HepG2 (cell line): Measurements from ENCODE around the gene LCE3C. TPM values are rescaled to one million over a fixed set of nuclear protein-coding genes. Genes with fewer than 3 reads are reported as not detected.

ENCODE experiments used
- ATAC-seq: fragments of 200-7000 bp; cut with Tn5 transposase; 3 replicates; pipeline ENCODE4 v1.9.1; 2020; ENCODE audit warnings: mild to moderate bottlenecking, moderate library complexity
- BruUV-seq: library from RNA; stranded (reverse); fragments of 400-500 nt; replicated peaks from 2 replicates; lab custom pipeline; 2021; lab: Mats Ljungman, UMichigan
- CTCF ChIA-PET: fragments of 300-600 bp; formaldehyde crosslinking; extraction: SDS; loops from one replicate; lab custom pipeline; 2021; ENCODE audit warnings: low total read pairs, inconsistent platforms, low intra/inter-chr PET ratio; lab: Yijun Ruan, JAX
- POLR2A ChIA-PET: fragments of 350-600 bp; sonication (Branson Sonifier 250); formaldehyde crosslinking; loops from one replicate; lab custom pipeline; 2020; ENCODE audit warnings: antibody characterized with exemption, inconsistent platforms; lab: Yijun Ruan, JAX
- DNase-seq: peaks from one replicate; pipeline ENCODE4 v3.0.0-alpha.2; 2015; ENCODE audit warnings: low spot score
- FAIRE-seq: peaks from 3 replicates; lab custom pipeline; 2011; peaks lifted over from hg19 to GRCh38; lab: Jason Lieb, UNC
- H2AFZ ChIP-seq: one replicate; pipeline ENCODE4 v1.6.1; 2011; ENCODE audit warnings: low read length, inconsistent platforms
- H3K27ac ChIP-seq: fragments of 300-600 bp; 3 replicates; pipeline ENCODE4 v1.8.0; 2011; ENCODE audit warnings: mixed run types, mild to moderate bottlenecking, mixed read lengths, low read length, inconsistent platforms; ENCODE audit not compliant: insufficient read depth; ENCODE audit errors: extremely low read length
- H3K27me3 ChIP-seq, 2 experiments: fragments of 200-600 bp in 1 of 2; 2 replicates in 1 of 2; 3 replicates in 1 of 2; pipeline versions ENCODE4 v1.6.0 to v1.8.0; 2011; ENCODE audit warnings: low read length in 2 of 2, mild to moderate bottlenecking in 2 of 2, moderate library complexity in 2 of 2, inconsistent platforms in 1 of 2; ENCODE audit not compliant: insufficient read depth in 2 of 2, control insufficient read depth in 1 of 2
- H3K36me3 ChIP-seq, 2 experiments: fragments of 200-600 bp in 1 of 2; replicated peaks in 1 of 2; 2 replicates in 1 of 2; 3 replicates in 1 of 2; pipeline versions ENCODE4 v1.5.1 to v1.8.0; 2011; ENCODE audit warnings: low read length in 2 of 2, inconsistent platforms in 1 of 2; ENCODE audit not compliant: insufficient read depth in 2 of 2, control insufficient read depth in 1 of 2
- H3K4me1 ChIP-seq: 2 replicates; pipeline ENCODE4 v1.5.1; 2012; ENCODE audit warnings: low read length, inconsistent platforms; ENCODE audit not compliant: insufficient read depth
- H3K4me2 ChIP-seq: 2 replicates; pipeline ENCODE4 v1.6.0; 2011; ENCODE audit warnings: low read depth, low read length, inconsistent platforms
- H3K4me3 ChIP-seq, 3 experiments: fragments of 200-600 bp in 1 of 3; sonication (generic), shearing (Covaris generic) in 1 of 3; replicated peaks in 1 of 3; 2 replicates each; pipeline ENCODE4 v1.5.1; 2011 to 2016; ENCODE audit warnings: low read length in 3 of 3, inconsistent platforms in 2 of 3, low read depth in 2 of 3, mild to moderate bottlenecking in 2 of 3, control low read depth in 1 of 3, mixed read lengths in 1 of 3; ENCODE audit not compliant: insufficient read depth in 1 of 3
- H3K79me2 ChIP-seq: one replicate; pipeline ENCODE4 v1.6.1; 2011; ENCODE audit warnings: low read length, inconsistent platforms; ENCODE audit not compliant: insufficient read depth
- H3K9ac ChIP-seq: 2 replicates; pipeline ENCODE4 v1.6.0; 2011; ENCODE audit warnings: mild to moderate bottlenecking, low read depth, low read length, inconsistent platforms; ENCODE audit not compliant: insufficient read depth
- H3K9me3 ChIP-seq: 2 replicates; pipeline ENCODE4 v1.5.1; 2012; ENCODE audit warnings: mild to moderate bottlenecking, low read length
- H4K20me1 ChIP-seq: 2 replicates; pipeline ENCODE4 v1.6.0; 2011; ENCODE audit warnings: inconsistent platforms, mild to moderate bottlenecking, low read length, moderate library complexity; ENCODE audit not compliant: insufficient read depth
- MEIS1 ChIP-seq: sonication (generic); formaldehyde crosslinking; IDR thresholded peaks from 2 replicates; pipeline ENCODE4 v1.9.0; 2021; ENCODE audit warnings: mild to moderate bottlenecking, missing genetic modification reagents, moderate library complexity, borderline replicate concordance
- PHF20 ChIP-seq: sonication (generic); formaldehyde crosslinking; IDR thresholded peaks from 2 replicates; pipeline ENCODE4 v1.5.0; 2020; ENCODE audit warnings: mild to moderate bottlenecking, missing genetic modification reagents
- ZNF235 ChIP-seq: sonication (generic); formaldehyde crosslinking; IDR thresholded peaks from 2 replicates; pipeline ENCODE4 v1.8.1; 2023; ENCODE audit warnings: mild to moderate bottlenecking, missing genetic modification reagents, borderline replicate concordance
- ZNF737 ChIP-seq: sonication (generic); formaldehyde crosslinking; IDR thresholded peaks from 2 replicates; pipeline ENCODE4 v1.5.0; 2020; ENCODE audit warnings: missing genetic modification reagents, mild to moderate bottlenecking, borderline replicate concordance
- ZSCAN21 ChIP-seq: sonication (generic); formaldehyde crosslinking; IDR thresholded peaks from 2 replicates; pipeline ENCODE4 v1.8.0; 2022; ENCODE audit warnings: mild to moderate bottlenecking, missing genetic modification reagents, moderate library complexity, borderline replicate concordance
- WGBS: methylation state at CpG from one replicate; pipeline ENCODE4 v1.1.6; 2017; ENCODE audit warnings: low lambda C conversion rate; 5-methylcytosine and 5-hydroxymethylcytosine counted together
- in situ Hi-C: cut with HindIII; loops from 2 replicates; pipeline ENCODE4 v1.10.0; 2017; ENCODE audit warnings: low pct_unique_long_range_greater_than_20kb; ENCODE audit not compliant: extremely low pct_ligation_motif_present
- intact Hi-C: fragments of 100-400 bp; cut with micrococcal nuclease; formaldehyde crosslinking; loops from one replicate; pipeline ENCODE4 v1.10.0; 2022; ENCODE audit not compliant: unreplicated experiment
- polyA plus RNA-seq, 8 experiments: library from polyadenylated mRNA; depleted of rRNA in 3 of 8; stranded (reverse) in 7 of 8; unstranded in 1 of 8; fragments of >200 nt; fragmentation: Illumina TruSeq in 4 of 8; extraction: Trizol in 4 of 8; gene quantifications; 2 replicates each; pipeline versions ENCODE4 v1.2.1 to v1.2.3, GENCODE V29; 2011 to 2016; ENCODE audit warnings: low read depth in 4 of 8, missing spikeins in 1 of 8, mixed read lengths in 1 of 8; ENCODE audit not compliant: insufficient read depth in 1 of 8
- total RNA-seq, 5 experiments: library from RNA; depleted of rRNA; stranded (reverse); fragments of >200 nt; fragmentation: Illumina TruSeq; extraction: Trizol; gene quantifications; 2 replicates each; pipeline ENCODE4 v1.2.3, GENCODE V29; 2016; ENCODE audit warnings: low read depth in 1 of 5
- TF ChIP-seq, protein P1 (sequence below): sonication (generic); formaldehyde crosslinking; IDR thresholded peaks from 2 replicates; pipeline ENCODE4 v1.5.1; 2020; ENCODE audit warnings: mild to moderate bottlenecking, missing genetic modification reagents, moderate library complexity
- TF ChIP-seq, protein P2 (sequence below): sonication (generic); formaldehyde crosslinking; IDR thresholded peaks from 2 replicates; pipeline ENCODE4 v1.9.0; 2021; ENCODE audit warnings: missing genetic modification reagents, mild to moderate bottlenecking, borderline replicate concordance
- TF ChIP-seq, protein P3 (sequence below), 2 experiments: sonication (generic) in 1 of 2; formaldehyde crosslinking in 1 of 2; IDR thresholded peaks; 2 replicates each; pipeline versions ENCODE4 v1.4.0 to v1.6.1; 2016 to 2020; ENCODE audit warnings: borderline replicate concordance in 1 of 2, low read depth in 1 of 2, mild to moderate bottlenecking in 1 of 2, missing genetic modification reagents in 1 of 2
- TF ChIP-seq, protein P4 (sequence below): sonication (generic); formaldehyde crosslinking; IDR thresholded peaks from 2 replicates; pipeline ENCODE4 v1.8.1; 2023; ENCODE audit warnings: mild to moderate bottlenecking, missing genetic modification reagents
- TF ChIP-seq, protein P5 (sequence below): sonication (generic); formaldehyde crosslinking; IDR thresholded peaks from 2 replicates; pipeline ENCODE4 v1.4.0; 2020; ENCODE audit warnings: missing genetic modification reagents

LCE3C gene
- total and polyA plus RNA-seq, 2 of the 13 experiments (the other 11 are each of a cell fraction or from before 2014, with no cell fraction given): not detected

DNA sequence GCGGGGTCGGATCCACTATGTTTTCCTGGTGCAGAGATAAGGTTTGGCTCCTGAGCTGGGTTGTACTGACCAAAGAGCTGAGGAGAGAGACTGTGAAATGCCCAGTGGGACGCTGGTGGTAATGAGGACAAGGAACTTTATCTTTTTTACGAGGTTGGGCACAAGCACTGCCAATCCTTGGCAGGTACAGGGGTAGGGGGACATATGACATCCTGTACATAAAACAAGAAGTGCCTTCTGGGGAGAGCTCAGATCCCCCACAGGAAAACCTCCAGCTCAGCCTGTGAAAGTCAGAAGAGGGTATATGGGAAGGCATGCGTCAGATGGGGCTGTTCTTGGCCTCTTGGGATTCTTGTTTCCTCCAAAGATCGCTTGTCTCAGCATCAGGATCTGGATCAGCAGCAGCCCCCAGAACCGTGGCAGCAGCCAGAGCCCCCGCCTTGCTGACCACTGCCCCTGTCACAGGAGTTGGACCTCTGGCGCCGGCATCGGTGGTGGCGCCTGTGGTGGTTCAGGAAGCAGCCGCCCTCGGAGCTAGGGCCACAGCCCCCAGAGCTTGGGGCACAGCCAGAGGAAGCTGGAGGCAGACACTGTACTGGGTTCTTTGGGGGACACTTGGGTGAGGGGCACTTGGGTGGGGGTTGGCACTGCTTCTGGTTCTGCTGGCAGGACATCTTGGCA lies 34.4 kb upstream of the LCE3C start (continued):
- TF ChIP-seq, protein P1, sequence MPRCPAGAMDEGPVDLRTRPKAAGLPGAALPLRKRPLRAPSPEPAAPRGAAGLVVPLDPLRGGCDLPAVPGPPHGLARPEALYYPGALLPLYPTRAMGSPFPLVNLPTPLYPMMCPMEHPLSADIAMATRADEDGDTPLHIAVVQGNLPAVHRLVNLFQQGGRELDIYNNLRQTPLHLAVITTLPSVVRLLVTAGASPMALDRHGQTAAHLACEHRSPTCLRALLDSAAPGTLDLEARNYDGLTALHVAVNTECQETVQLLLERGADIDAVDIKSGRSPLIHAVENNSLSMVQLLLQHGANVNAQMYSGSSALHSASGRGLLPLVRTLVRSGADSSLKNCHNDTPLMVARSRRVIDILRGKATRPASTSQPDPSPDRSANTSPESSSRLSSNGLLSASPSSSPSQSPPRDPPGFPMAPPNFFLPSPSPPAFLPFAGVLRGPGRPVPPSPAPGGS (CRISPR knock-in tag): no peak
- TF ChIP-seq ZSCAN21 (CRISPR knock-in tag) (no peak), PHF20 (no peak)
- TF ChIP-seq, protein P2, sequence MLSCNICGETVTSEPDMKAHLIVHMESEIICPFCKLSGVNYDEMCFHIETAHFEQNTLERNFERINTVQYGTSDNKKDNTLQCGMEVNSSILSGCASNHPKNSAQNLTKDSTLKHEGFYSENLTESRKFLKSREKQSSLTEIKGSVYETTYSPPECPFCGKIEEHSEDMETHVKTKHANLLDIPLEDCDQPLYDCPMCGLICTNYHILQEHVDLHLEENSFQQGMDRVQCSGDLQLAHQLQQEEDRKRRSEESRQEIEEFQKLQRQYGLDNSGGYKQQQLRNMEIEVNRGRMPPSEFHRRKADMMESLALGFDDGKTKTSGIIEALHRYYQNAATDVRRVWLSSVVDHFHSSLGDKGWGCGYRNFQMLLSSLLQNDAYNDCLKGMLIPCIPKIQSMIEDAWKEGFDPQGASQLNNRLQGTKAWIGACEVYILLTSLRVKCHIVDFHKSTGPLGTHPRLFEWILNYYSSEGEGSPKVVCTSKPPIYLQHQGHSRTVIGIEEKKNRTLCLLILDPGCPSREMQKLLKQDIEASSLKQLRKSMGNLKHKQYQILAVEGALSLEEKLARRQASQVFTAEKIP (CRISPR knock-in tag): no peak
- TF ChIP-seq, all 625 proteins: peak for 0

DNA sequence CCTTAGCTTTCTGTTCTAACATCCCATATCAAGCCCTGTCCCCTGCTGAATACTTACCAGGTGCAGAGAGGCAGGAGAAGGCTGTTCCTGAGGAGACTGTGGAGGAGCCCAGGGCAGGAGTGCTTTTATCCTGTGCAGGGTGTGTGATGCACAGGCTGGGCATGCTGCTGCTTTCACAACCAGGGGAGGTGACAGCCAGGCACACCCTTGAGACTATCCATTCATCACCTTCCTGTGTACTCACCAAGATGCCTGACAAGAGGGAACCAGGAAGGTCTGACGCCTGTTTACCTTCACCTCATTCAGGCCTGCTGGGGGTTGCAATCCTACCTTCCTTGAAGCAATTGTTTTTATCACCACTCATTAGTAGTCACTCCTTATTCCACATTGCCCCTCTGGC lies 33.4 kb upstream of the LCE3C start, which contains the start of gene LCE3E:
TSS of gene LCE3E (minus strand) at position 100 of the 400 bp plus-strand sequence. CDS start 572 bp downstream, outside the sequence.
- no peak within 1 kb of the TSS for H3K27ac ChIP-seq
- no peak for DNase-seq
- H3K27me3 ChIP-seq: no peaks in the 10 kb centered on the region
- no peak within 1 kb of the TSS for H3K4me3 ChIP-seq
- no peaks in the 10 kb centered on the region for H3K9me3 ChIP-seq
- H3K79me2 ChIP-seq: no peaks in the 10 kb centered on the region
- in situ Hi-C loops (loop anchor here (5.0 kb wide), 1 partner anchor 56 kb away; the partner anchor contains the start of gene LCE3A), intact Hi-C loops (no loop called here)
- no peaks in the 10 kb centered on the region for H3K36me3 ChIP-seq
- H3K9ac ChIP-seq: no peak within 1 kb of the TSS
- ATAC-seq: no peak
- WGBS: 0% methylated on average over 1 of the region's 1 CpG
- FAIRE-seq: no peak
- no peaks in the 10 kb centered on the region for H4K20me1 ChIP-seq
- H3K4me2 ChIP-seq: no peak within 1 kb of the TSS
- no peak within 1 kb of the TSS for H2AFZ ChIP-seq
- ChIA-PET POLR2A (no interaction called here), CTCF (no interaction called here)
- no peaks in the 10 kb centered on the region for H3K4me1 ChIP-seq
- no TSS peak for BruUV-seq
- TF ChIP-seq, protein P3, sequence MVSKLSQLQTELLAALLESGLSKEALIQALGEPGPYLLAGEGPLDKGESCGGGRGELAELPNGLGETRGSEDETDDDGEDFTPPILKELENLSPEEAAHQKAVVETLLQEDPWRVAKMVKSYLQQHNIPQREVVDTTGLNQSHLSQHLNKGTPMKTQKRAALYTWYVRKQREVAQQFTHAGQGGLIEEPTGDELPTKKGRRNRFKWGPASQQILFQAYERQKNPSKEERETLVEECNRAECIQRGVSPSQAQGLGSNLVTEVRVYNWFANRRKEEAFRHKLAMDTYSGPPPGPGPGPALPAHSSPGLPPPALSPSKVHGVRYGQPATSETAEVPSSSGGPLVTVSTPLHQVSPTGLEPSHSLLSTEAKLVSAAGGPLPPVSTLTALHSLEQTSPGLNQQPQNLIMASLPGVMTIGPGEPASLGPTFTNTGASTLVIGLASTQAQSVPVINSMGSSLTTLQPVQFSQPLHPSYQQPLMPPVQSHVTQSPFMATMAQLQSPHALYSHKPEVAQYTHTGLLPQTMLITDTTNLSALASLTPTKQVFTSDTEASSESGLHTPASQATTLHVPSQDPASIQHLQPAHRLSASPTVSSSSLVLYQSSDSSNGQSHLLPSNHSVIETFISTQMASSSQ (IDR thresholded peaks at IDR 0.05; ENCODE audit: low read depth): no peak
- TF ChIP-seq, protein P3 (CRISPR knock-in tag; IDR thresholded peaks at IDR 0.05; ENCODE audit: borderline replicate concordance): no peak
- TF ChIP-seq MEIS1 (no peak), ZNF235 (CRISPR knock-in tag) (no peak), ZNF737 (no peak)
- TF ChIP-seq, protein P4, sequence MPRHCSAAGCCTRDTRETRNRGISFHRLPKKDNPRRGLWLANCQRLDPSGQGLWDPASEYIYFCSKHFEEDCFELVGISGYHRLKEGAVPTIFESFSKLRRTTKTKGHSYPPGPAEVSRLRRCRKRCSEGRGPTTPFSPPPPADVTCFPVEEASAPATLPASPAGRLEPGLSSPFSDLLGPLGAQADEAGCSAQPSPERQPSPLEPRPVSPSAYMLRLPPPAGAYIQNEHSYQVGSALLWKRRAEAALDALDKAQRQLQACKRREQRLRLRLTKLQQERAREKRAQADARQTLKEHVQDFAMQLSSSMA (CRISPR knock-in tag): no peak
- TF ChIP-seq, protein P5, sequence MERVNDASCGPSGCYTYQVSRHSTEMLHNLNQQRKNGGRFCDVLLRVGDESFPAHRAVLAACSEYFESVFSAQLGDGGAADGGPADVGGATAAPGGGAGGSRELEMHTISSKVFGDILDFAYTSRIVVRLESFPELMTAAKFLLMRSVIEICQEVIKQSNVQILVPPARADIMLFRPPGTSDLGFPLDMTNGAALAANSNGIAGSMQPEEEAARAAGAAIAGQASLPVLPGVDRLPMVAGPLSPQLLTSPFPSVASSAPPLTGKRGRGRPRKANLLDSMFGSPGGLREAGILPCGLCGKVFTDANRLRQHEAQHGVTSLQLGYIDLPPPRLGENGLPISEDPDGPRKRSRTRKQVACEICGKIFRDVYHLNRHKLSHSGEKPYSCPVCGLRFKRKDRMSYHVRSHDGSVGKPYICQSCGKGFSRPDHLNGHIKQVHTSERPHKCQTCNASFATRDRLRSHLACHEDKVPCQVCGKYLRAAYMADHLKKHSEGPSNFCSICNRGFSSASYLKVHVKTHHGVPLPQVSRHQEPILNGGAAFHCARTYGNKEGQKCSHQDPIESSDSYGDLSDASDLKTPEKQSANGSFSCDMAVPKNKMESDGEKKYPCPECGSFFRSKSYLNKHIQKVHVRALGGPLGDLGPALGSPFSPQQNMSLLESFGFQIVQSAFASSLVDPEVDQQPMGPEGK (CRISPR knock-in tag): no peak
